ENCODE data around the gene SPSB2. TPM values are rescaled to one million over a fixed set of nuclear protein-coding genes. Genes with fewer than 3 reads are reported as not detected.
"Not testable (repeated sequence)": the region's sequence is repeated elsewhere in the genome, so short reads cannot be mapped to it uniquely, and the experiment has no call there.

SPSB2 gene
- total RNA-seq, 1 experiment from 2014 or later: 63.0 TPM

DNA sequence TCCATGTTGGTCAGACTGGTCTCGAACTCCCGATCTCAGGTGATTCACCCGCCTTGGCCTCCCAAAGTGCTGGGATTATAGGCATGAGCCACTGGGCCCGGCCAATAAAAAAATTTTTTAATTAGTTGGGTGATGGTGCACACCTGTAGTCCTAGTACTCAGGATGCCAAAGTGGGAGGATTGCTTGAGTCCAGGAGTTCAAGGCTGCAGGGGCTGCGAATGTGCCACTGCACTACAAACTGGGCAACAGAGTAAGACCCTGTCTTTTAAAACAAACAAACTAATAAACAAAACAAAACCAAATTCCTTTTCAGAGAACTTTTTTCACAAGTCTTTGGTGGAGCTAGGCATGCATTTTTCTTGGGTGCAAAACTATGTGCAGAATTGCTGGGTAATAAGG, 10.1 kb upstream of the SPSB2 start:
- in situ Hi-C loops (cut with HindIII; ENCODE audit: low pct_unique_long_range_greater_than_20kb, low sequenced_read_pairs): no loop called here
- DNase-seq (ENCODE audit: low read depth): no peak

DNA sequence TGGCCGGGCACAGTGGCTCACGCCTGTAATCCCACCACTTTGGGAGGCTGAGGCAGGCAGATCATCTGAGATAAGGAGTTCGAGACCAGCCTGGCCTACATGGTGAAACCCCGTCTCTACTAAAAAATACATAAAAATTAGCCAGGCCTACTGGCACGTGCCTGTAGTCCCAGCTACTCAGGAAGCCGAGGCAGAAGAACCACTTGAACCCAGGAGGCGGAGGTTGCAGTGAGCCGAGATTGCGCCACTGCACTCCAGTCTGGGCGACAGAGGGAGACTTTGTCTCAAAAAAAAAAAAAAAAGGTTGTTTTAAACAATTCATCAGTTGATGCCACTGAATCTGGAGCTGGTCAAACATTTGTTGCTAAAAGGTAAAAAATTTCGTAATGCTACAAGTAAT, 6.7 kb upstream of the SPSB2 start:
- DNase-seq (ENCODE audit: low read depth); in situ Hi-C loops (cut with HindIII; ENCODE audit: low pct_unique_long_range_greater_than_20kb, low sequenced_read_pairs): not testable (repeated sequence)

- in situ Hi-C loops (cut with HindIII; ENCODE audit: low pct_unique_long_range_greater_than_20kb, low sequenced_read_pairs); DNase-seq (ENCODE audit: low read depth): not testable (repeated sequence)
Observed at GRCh38 chr12:6874015-6874368, 889 bp upstream of the SPSB2 start.

GRCh38 chr12:6872073-6873048, 742 bp downstream of the SPSB2 start:
- in situ Hi-C loops (cut with HindIII; ENCODE audit: low pct_unique_long_range_greater_than_20kb, low sequenced_read_pairs): no loop called here
- peak; percentile 83 for DNase-seq (ENCODE audit: low read depth)

DNA sequence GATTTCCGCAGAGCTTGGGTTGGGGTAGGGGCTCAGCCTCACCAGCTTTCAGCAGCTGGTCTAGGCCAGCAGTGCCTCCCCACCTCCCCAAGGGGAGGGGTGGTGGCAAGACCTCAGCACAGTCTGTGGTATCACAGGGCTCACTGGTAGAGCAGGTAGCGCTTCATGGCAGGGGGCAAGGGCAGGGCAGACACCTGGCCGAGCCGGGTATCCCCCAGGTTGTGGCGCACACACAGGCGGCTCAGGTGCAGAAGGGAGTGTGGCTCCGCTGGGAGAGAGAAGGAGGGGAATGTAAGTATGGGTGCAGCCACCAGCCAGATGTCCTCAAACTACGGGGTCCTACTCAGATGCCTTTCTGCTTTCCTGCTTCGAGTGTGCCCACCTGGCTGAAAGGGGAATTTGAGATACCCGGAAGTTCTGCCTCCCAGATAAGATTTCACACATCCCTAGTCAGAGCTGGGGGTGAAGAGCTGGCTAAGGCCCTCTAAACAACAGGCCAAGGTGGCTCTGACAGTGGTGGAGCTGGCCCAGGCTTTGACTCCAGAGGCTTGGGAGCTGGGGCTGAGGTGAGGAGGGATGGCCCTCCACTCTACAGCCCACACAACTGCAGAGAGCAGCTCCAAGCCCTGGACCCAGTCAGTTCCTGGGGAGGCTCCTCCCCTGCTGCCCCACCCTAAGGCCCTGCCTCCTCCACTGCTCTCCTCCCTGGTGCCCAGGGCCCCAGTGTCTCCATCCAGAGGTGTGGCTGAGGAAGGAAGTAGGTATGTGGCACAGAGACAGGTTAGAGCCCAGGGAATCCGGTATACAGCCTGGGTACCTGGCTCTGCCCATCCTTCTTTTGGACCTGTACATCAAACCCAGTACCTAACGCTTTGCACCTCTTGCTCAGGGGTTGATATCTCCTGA, 1.8 kb downstream of the SPSB2 start:
- in situ Hi-C loops (cut with HindIII; ENCODE audit: low pct_unique_long_range_greater_than_20kb, low sequenced_read_pairs): no loop called here
- peak; percentile 81 for DNase-seq (ENCODE audit: low read depth)

DNA sequence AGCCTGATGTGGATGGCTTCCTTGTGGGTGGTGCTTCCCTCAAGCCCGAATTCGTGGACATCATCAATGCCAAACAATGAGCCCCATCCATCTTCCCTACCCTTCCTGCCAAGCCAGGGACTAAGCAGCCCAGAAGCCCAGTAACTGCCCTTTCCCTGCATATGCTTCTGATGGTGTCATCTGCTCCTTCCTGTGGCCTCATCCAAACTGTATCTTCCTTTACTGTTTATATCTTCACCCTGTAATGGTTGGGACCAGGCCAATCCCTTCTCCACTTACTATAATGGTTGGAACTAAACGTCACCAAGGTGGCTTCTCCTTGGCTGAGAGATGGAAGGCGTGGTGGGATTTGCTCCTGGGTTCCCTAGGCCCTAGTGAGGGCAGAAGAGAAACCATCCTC, 2.8 kb downstream of the SPSB2 start:
- DNase-seq (ENCODE audit: low read depth); in situ Hi-C loops (cut with HindIII; ENCODE audit: low pct_unique_long_range_greater_than_20kb, low sequenced_read_pairs): not testable (repeated sequence)

- peak; percentile 79 for DNase-seq (ENCODE audit: low read depth)
- in situ Hi-C loops (cut with HindIII; ENCODE audit: low pct_unique_long_range_greater_than_20kb, low sequenced_read_pairs): no loop called here
Observed at GRCh38 chr12:6869049-6870021, 3.8 kb downstream of the SPSB2 start.

- in situ Hi-C loops (cut with HindIII; ENCODE audit: low pct_unique_long_range_greater_than_20kb, low sequenced_read_pairs): no loop called here
- peak; percentile 40 for DNase-seq (ENCODE audit: low read depth)
Observed at GRCh38 chr12:6868211-6869048, 4.7 kb downstream of the SPSB2 start.

DNA sequence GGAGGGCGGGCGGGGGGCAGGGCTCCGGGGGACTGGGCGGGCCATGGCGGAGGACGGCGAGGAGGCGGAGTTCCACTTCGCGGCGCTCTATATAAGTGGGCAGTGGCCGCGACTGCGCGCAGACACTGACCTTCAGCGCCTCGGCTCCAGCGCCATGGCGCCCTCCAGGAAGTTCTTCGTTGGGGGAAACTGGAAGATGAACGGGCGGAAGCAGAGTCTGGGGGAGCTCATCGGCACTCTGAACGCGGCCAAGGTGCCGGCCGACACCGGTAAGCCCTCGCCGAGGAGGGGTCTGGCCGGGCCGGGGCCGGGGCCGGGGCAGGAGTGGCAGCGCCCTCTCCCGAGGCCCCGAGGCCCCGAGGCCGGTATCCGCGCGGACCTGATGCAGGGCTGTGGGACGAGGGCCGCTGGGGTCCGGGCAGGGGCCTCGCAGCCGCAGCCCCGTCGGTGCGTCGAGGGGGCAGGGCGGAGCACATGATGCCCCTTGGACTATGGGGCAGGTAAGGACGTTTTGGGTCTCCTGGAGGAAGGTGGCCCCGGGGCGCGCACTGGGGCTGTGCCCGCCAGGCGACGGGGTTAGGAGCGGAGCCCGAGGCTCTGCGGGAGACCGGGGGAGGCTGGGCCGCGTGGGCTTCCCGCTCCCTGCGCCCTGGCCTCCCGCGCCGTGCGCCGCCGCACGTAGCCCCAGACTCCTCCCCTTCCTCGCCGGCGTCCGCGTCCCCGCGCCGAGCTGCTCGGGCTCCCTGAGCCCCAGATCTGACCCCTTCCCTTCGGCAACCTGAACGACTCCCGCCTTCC, 5.5 kb downstream of the SPSB2 start, which contains the start of gene TPI1:
TPI1 (plus strand) TSS at position 119 of the 798 bp plus-strand sequence; CDS start at position 155, 36 bp downstream.
- DNase-seq (ENCODE audit: low read depth): peak; percentile 65
- in situ Hi-C loops (cut with HindIII; ENCODE audit: low pct_unique_long_range_greater_than_20kb, low sequenced_read_pairs): no loop called here

DNA sequence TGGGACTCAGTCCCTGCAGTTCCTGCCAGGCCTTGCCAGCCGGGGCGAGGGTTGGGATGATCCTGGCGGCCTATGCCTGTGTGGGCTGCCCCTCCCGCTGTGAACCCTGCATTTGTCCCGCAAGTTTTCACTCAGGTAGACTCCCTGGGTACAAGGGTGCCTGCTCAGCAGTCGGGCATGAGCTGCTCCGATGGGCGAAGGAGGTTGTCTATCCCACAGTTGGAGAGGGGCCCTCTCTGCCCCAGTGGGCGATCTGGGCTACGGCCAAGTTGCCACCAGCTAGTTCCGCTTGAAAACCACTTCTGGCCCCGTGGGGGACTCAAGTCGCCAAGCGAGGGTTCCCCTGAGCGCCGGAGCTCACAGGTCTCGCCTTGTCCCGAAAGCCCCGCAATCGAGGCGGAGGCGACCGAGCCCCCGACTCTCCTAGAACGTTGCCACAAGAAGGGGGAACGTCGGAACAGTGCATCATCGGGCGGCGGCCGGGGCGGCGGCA, 6.1 kb downstream of the SPSB2 start:
- in situ Hi-C loops (cut with HindIII; ENCODE audit: low pct_unique_long_range_greater_than_20kb, low sequenced_read_pairs): no loop called here
- DNase-seq (ENCODE audit: low read depth): peak; percentile 52

DNA sequence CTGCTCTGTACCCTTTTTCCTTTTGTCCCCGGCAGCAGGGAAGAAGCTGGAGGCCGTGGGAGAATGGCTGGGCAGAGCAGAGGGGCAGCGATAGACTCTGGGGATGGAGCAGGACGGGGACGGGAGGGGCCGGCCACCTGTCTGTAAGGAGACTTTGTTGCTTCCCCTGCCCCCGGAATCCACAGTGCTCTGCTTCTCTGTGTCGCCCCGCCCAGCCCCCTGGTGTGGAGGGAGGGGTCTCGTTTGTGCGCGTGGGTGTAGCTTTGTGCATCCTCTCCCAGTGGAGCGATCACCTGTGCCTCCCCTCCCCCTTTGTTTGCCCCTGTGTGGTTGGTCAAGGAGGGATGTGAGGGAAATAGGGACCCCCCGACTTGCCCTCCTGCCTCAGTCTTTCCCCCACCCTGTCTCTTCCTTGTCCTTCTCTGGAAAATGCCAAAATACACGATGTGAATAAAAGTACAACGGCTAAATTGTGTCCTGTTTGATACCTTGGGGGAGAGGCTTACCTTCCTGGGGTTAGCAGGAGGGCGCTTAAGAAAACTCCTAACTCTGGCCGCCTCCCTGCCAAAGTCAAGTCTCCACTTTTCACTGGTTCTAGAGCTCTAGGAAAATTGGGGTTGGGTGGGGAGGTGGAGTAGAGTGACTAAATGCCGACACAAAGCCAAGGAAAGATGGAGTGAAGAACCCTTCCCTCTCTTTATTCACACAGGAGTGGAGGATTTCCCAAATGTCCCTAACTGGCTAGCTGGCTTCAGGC, 6.8 kb downstream of the SPSB2 start:
- no peak for DNase-seq (ENCODE audit: low read depth)
- in situ Hi-C loops (cut with HindIII; ENCODE audit: low pct_unique_long_range_greater_than_20kb, low sequenced_read_pairs): no loop called here

DNA sequence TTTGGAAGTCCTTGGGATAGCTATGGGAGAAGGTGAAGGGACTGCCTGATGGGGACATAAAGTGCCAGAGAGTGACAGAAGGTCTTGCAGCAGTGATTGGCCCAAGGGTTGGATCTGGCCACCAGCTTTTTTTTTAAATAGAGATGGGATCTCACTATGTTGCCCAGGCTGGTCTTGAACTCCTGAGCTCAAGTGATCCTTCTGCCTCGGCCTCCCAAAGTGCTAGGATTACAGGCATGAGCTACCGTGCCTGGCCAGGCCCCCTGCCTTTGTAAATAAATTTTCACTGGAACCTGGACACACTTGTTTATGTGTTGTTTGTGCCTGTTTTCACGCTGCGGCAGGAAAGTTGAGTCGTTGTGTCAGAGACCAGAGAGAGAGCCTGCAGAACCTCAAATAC, 7.8 kb downstream of the SPSB2 start:
- DNase-seq (ENCODE audit: low read depth); in situ Hi-C loops (cut with HindIII; ENCODE audit: low pct_unique_long_range_greater_than_20kb, low sequenced_read_pairs): not testable (repeated sequence)

GRCh38 chr12:6863586-6864321, 9.3 kb downstream of the SPSB2 start:
- in situ Hi-C loops (cut with HindIII; ENCODE audit: low pct_unique_long_range_greater_than_20kb, low sequenced_read_pairs): no loop called here
- no peak for DNase-seq (ENCODE audit: low read depth)

- in situ Hi-C loops (cut with HindIII; ENCODE audit: low pct_unique_long_range_greater_than_20kb, low sequenced_read_pairs): no loop called here
- no peak for DNase-seq (ENCODE audit: low read depth)
Observed at GRCh38 chr12:6863033-6863432, 10.1 kb downstream of the SPSB2 start.

- in situ Hi-C loops (cut with HindIII; ENCODE audit: low pct_unique_long_range_greater_than_20kb, low sequenced_read_pairs): no loop called here
- DNase-seq (ENCODE audit: low read depth): no peak
Observed at GRCh38 chr12:6861391-6861790, 11.7 kb downstream of the SPSB2 start.

Measured in Caki2 (cell line).